Activated CD4-positive, alpha-beta T cell treated with anti-CD3 and anti-CD28 coated beads, Interleukin-2, Interleukin-6, amounts not matched to agents 100 ng/mL and 50 ng/mL, durations not matched to agents 16 hours and 8 hours (primary cell): ENCODE measurements around the gene CLEC18B.
"Not testable (repeated sequence)": the region's sequence is repeated elsewhere in the genome, so short reads cannot be mapped to it uniquely, and the experiment has no call there.

Experiments
- DNase-seq: peaks from one replicate; pipeline ENCODE4 v3.0.0-alpha.2; 2020

The CLEC18B gene

GRCh38 chr16:74404148-74404933 is 16.9 kb downstream of the CLEC18B start:
- DNase-seq: not testable (repeated sequence)

GRCh38 chr16:74400238-74400637 is 21.0 kb downstream of the CLEC18B start:
- not testable (repeated sequence) for DNase-seq

- DNase-seq: not testable (repeated sequence)
These were observed 22.9 kb downstream of the CLEC18B start for GRCh38 chr16:74398212-74398895.

GRCh38 chr16:74396521-74397017 is 24.7 kb downstream of the CLEC18B start:
- not testable (repeated sequence) for DNase-seq

- not testable (repeated sequence) for DNase-seq
These were observed 26.7 kb downstream of the CLEC18B start for GRCh38 chr16:74394604-74395003.

- DNase-seq: not testable (repeated sequence)
These were observed 27.1 kb downstream of the CLEC18B start for GRCh38 chr16:74394131-74394530.

GRCh38 chr16:74391454-74392050 is 29.7 kb downstream of the CLEC18B start:
- not testable (repeated sequence) for DNase-seq

- DNase-seq: not testable (repeated sequence)
These were observed 38.8 kb downstream of the CLEC18B start for GRCh38 chr16:74382339-74383034.

- not testable (repeated sequence) for DNase-seq
These were observed 47.5 kb downstream of the CLEC18B start for GRCh38 chr16:74373847-74374184.

GRCh38 chr16:74372953-74373846 is 48.1 kb downstream of the CLEC18B start:
- DNase-seq: no peak

- no peak for DNase-seq
These were observed 48.9 kb downstream of the CLEC18B start for GRCh38 chr16:74372369-74372768.

- DNase-seq: not testable (repeated sequence)
These were observed 50.7 kb downstream of the CLEC18B start for GRCh38 chr16:74370338-74371135.

GRCh38 chr16:74368002-74368911 is 53.0 kb downstream of the CLEC18B start:
- DNase-seq: peak; percentile 100

- peak; percentile 52 for DNase-seq
These were observed 53.7 kb downstream of the CLEC18B start for GRCh38 chr16:74367469-74368001.

GRCh38 chr16:74361646-74362610 is 59.4 kb downstream of the CLEC18B start:
- not testable (repeated sequence) for DNase-seq
